ENCODE data around the gene CFAP157.

The CFAP157 gene
- 0 to 0.27 (median 0.12) reads per million in 4 experiments for total RNA-seq

DNA sequence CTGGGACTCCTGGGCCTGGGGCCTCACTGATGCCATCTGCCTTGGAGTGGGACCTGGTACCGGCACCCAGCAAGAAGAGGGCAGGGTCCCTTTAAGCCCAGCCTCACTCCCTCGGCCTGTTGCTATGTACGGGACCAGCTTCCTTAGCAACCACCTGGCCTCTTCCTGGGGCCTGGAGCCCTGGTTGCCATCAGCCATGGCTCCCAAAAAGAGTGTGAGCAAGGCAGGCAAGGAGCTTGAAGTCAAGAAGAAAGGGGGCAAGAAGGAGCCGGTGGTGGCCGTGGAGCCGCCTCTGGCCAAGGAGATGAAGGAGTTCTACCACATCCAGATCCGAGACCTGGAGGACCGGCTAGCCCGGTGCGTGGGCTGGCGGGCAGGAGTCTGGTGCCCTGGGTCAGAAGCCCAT, at the start of gene CFAP157:
CFAP157 (plus strand) TSS at position 153 of the 406 bp plus-strand sequence; CDS start at position 197, 44 bp downstream.
- DNase-seq, result no peak

DNA sequence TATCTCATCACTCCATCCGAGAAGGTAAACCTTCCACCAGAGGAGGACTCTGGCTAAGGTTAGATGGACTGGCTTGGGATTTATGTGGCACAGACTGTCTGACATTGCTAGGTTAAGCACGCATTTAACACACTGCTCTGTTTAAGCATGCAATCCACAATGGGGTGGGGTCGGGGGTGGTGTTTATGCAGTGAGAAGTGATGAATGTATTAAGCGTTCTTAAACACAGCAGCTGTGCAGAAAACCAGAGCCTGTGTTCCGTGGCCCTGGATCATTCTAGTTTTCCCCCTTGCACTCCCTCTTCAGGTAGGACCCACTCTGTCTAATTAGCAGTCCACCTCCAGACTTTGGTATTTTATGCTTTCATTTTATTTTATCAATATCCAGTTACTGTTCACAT, 48.4 kb upstream of the CFAP157 start:
- DNase-seq, result no peak

DNA sequence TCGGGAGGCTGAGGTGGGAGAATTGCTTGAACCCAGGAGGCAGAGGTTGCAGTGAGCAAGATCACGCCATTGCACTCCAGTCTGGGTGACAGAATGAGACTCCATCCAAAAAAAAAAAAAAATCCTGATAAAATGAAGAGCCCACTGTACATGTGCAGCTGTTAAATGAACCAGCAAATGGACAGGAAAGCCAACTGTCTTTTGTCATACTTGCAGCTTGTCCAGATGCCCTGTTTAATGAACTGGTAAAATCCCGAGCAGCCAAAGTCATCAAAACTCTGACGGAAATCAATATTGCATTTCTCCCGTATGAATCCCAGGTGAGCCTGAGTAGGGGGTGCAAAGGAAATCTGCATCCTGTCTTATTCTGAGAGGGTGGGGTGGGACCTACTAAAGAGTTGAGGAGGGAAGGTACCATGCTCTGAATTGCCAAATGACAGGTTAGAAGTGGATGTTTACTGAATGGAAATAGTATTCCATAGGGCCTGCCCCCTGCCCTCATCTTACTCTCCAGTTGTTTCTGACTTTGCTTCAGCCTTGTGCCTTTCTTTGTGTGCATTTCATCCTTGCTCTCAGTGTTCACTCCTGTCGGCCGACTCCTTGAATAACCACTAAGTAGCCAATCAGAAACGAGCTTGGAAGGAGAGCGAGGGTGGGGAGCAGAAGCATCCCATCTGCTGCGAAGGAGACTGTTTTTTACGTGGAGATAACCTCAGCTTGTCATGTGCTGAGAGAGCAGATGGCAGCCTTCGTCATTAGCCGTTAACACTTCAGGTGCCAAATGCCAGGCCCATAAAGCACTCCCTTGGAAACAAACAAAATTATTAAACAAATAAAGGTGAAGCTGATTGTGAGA, 45.7 kb upstream of the CFAP157 start:
- no peak for DNase-seq

DNA sequence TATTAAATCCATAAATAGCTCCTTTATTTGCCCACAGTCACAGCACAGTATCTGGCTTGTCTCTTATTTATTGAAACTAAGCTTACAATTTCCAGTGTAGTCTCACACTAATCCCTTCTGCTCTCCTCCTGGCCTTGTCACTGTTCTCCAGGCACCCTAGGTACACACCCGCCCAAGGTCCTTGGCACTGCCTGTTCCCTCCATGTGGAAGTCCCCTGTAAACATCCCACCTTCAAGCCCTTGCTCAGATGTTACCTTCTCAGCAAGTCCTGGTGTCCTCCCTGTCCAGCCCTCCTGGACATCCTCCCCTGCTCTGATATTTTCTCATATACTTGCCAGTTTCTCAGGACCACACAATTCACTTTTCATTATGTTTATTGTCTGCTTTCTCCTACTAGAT, 44.2 kb upstream of the CFAP157 start:
- DNase-seq, result no peak

DNA sequence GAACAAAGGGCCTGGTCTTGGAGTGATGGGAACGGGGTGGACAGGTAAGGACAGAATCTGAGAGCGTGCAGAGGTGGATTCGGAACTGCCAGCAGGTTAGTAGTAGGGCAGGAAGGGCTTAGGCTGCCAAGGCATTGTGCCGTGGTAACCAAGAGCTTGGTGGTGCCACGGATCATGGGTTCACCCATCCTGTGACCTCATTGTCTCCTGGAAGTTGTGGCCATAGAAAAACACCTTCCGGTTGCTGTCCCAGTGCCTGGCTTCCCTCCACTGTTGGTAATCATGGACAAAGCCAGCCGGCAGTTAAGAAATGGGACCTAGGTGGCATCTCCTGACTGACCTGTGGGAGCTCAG, 42.5 kb upstream of the CFAP157 start:
- no peak for DNase-seq

DNA sequence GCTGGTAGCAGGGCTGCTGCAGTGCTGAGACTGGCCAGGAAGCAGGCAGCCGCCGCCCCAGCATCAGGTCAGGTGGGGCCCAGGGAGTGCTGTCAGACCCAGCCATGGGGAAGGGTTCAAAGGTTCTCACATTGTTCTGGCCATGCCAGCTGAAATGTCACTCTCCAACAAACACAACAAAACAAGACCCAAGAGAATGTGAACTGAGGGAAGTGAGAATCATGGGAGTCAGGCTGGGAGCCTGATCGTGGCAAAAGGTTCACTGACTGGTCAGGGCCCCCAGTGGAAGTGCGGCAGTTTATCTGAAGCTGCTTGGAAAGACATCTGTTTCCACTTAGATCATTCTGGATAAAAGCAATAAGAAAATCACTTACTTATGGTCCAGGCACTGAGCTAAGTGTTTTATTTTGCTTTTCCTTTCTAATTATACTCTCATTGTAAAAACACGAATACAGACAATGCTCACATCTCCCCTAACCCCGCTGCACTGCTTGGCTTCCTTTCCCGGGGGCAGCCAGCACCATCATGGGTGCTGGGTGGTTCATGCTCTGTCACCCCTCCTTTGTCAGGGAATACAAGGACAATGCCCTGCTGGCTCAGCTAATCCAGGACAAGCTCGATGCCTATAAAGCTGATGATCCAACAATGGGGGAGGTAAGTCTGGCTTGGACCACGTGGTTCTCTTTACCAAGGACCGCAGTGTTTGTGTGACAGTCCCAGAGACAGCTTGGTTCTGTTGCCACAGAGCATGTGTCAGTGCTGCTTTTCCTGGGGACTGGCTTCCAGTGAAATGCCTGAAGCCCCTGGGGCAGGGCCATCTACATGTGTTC, 41.9 kb upstream of the CFAP157 start:
- no peak for DNase-seq

DNA sequence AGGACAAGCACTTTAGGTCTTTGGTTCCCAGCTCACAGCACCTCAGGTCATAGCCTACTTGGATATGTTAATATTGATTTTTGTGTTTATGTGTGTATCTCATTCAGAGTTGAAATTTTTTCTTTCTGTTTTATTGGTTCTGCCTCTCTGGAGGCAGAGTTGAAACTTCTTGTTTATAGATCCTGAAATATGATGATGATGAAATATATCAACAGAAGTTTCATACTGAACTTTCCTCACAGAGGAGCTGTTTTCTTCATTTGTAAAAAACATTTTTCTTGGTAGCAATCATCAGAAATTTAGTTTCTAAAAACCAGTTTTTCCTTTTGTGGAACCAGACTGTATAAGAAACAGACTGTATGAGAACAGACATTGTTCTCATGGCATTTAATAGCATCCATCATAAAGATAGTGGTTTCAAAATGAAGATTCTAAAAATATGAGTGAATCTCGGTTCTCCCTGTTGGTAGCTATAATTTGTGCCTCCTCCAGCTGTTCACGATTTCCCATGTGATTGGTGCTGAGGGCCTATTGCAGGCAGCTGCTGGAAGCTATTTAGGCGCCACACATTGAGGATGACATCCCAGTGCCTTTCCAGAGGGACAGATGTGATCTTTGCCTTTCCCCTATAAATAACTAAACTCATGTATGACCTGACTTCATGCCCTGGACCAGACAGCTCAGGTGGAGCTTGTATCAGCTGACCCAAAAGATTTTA, 39.5 kb upstream of the CFAP157 start:
- no peak for DNase-seq

DNA sequence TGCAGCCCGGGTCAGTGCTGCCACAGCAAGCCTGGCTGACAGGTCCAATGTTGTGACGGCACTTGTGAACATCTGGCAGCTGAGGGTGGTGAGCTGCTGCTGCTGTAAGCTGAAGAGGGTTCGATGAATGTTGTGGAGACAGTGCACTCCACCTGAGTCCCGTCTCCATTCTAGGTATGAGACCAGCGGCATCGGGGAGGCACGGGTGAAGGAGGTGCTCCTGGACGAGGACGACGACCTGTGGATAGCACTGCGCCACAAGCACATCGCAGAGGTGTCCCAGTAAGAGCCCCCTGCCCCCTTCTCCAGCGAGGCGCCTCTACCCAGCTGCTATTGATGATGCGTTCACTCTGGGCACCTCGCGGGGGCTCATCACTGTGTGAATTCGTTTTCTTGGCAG, 38.9 kb upstream of the CFAP157 start:
- no peak for DNase-seq

DNA sequence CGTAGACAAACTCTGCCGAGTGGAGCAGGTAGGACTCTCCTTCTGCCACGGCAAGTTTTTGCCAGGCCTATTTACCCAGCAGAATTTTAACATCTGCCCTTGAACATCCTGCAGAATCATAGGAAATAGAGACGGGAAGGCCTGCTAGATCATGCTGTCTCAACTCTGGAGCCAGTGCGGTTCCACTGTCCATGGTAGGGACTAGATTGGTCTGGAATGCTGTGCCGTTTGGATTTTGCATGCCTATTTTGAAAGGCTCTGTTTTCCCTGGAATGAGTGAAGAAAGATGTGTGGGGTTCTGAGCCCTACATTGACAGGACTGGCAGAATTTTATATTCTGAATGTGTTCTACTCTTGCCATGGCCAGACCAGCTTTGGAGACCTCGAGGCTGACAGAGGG, 33.6 kb upstream of the CFAP157 start:
- DNase-seq, result no peak

DNA sequence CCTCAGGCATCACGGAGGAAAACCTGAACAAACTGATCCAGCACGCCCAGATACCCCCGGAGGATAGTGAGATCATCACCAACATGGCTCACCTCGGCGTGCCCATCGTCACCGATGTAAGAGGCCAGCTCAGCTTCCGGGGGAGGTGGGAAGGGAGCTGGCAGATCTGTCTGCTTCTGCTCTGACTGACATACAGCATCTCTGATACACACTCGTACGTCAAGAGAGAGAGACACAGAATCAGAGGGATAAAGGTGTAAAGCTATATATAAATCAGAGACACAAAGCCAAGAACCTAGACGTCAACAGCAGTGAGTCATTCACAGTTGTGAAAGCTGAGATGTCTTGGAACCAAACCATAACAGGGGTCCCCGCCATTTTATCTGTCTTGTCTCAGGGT, 30.1 kb upstream of the CFAP157 start:
- DNase-seq, result no peak

DNA sequence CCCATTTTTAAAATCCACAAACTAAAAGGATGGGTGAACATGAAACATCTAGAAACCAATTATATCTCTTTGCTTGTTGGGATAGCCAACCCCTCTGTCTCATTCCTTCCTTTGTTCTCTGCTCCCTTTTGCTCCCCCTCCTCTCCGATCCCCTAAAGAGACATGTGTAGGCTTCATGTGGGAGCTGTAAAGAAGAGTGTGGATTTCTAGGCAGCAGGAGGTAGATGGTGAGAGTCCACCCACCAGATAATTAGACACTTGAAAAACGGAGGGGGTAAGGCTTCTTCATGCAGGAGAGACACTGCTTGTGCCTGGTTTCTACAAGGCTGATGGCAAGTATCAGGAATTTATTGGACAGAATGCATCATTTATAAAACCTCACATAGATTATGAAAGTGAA, 27.3 kb upstream of the CFAP157 start:
- no peak for DNase-seq

DNA sequence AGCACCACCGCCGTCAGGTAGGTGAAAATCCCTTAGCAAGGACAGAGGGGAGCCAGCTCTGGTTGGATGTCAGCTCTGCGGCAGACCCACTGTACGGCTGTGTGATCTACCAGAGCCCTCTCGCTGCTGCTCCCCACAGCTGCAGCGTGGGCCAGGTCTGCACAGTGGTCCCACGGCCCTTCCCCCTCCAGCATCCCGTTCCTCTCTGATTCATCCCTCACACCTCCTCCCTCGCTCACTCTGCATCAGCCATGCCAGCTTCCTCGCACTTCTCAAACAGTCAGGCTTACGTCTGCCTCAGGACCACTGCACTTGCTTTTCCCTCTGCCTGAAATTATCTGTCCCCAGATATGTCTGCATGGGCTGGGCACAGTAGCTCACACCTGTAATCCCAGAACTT, 26.6 kb upstream of the CFAP157 start:
- no peak for DNase-seq

DNA sequence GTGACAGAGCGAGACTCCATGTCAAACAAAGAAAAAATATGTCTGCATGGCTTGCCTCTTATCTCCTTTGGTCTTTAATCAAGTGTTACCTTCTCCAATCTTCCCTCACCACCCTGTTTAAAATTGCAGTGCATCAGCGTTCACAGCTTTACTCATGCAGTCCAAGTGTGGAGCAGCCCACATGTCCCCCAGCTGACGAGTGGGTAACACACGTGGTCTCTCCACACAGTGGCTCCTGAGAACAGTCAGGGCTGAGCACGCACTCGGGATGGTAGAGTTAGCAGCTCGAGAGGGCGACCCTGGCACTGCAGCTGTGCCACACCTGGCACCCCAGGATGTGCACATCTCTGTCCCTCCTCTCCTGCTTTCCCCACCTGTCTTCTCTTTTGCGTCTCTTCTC, 25.9 kb upstream of the CFAP157 start:
- DNase-seq, result no peak

DNA sequence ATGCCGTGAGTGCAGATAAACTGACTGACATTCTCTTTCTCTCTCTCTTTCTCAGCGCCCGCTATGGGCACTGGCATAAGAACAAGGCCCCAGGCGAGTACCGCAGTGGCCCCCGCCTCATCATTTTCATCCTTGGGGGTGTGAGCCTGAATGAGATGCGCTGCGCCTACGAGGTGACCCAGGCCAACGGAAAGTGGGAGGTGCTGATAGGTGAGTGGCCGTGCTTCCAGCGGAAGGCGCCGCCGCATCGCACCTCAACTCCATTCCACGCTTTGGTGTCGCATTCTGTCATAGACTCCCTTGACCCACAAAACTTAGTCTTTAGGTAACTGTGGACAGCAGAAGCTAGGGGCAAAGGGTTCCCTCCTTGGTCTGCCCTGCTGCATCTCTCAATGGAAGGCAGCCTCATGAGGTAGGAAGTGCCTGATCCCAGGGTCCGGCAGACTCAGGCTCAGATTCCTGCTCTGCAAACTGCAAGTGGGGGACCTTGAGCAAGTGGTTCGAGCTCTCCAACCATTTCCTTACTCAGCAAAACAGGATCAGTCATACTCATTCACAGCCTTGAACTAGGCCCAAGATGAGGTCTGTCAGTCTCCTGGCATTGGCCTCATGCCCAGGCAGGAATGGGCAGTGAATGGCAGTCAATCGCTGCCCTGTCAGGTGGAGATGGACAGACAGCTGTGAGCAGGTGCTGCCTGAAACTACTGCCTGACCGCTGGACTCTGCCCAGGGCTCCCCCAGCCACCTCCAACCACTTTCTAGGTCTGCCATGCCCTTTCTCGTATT, 24.2 kb upstream of the CFAP157 start:
- no peak for DNase-seq

DNA sequence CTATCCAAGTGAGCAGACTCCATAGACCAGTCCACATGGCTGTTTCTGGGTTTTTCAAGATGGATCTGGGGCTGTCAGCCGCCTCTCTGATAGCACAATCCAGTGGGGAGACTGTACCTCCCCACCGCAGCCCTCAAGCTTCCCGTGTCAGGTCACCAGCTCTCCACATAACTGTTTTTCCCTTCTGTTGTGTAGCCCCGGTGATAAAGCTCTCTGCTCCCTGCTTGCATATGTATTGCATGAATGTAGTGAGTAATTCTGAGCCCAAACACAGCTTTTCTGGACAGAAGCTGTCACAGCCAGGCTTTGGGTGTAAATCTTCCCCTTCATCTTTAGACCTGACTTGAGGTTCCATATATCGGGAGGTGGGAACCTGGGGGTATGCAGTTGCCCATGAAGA, 23.1 kb upstream of the CFAP157 start:
- no peak for DNase-seq

DNA sequence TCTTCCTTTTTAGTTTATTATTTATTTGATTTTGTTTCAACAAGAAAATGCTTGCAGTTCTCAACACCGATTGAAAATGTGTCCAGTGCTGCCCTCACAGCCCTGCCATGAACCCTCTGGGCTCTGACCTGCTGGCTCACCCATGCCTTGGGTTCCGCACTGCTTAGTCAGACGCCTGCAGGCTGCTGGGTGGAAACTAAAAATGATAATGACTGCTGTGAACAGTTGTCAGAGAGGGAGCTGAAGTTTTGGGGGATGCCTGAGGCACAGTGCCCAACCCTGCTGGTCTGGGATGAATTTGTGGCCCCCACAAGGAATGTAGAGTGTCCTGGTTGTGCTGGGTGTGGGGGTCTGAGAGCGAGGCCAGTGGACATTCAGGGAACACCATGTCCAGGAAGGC, 22.2 kb upstream of the CFAP157 start:
- DNase-seq, result no peak

DNA sequence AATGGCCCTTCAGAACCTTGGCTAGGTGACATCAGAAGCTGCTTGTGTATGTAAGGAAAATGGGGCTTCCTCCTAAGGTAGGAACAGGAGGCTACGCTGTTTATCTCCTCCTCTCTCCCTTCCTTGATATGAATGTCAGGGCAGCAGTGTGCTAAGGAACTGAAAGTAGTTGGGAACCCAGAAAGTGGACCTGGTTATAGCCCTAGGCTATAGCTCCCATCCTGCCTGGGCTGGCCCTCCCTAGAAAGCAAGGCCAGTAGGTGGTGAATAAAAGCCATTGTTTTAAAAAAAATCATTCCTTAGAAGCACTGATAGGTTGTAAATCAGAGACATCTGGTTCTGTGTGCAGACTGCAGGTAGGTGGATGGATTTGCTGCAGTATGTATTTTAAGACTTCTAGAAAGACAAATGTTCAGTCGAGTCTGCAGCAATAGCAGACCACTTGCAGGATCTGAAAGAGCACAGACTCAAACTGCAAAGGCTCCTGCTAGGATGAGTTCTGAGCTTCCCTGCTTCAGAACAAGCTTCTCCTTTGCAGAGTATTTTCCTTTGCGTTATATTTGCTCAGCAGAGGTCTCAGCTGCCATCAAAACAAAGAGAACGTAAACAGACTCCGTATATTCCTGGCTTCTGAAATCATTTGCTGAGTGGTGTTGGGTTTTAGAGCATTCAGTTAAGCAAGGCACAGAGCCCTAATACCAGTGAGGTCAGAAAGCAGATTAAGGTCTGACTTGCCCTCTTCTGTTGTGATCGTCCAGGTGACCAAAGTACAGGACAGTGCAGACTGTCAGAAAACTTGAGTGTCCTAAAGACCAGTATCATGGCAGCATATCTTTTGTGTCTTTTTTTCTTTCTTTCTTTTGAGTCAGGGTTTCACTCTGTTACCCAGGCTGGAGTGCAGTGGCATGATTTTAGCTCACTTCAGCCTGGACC, 20.1 kb upstream of the CFAP157 start:
- no peak for DNase-seq

DNA sequence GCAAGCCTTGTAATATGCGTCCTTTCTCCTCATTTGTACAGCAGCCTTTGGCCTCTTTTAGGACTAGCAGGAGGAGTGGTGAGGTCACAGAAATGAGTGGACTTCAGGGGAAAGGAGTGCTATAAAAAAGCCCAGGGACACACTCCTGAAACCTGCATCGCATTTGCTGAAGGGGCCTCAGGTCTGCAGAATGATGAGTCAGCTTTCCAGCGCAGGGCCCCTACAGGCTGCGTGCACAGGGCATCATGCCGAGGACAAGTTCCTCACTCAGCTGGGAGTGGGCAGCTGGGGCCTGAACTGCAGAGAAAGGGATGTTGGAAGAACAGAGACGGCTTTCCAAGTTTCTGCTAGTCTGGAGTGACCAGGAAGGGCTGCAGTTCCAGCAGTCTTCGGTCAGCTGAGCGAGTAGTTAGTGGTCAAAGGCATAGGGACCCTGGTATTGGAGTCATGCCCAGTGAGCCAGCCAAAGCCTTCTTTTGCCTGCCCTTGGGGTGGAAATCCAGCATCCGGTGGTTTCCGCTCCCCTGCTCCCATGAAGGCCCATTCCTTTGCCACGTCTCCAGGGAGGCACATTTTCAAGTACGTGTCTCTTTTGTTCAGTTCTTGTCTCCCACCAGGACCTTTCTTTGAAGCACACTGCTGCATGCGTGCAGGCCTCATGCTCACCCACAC, 17.3 kb upstream of the CFAP157 start:
- DNase-seq, result no peak

DNA sequence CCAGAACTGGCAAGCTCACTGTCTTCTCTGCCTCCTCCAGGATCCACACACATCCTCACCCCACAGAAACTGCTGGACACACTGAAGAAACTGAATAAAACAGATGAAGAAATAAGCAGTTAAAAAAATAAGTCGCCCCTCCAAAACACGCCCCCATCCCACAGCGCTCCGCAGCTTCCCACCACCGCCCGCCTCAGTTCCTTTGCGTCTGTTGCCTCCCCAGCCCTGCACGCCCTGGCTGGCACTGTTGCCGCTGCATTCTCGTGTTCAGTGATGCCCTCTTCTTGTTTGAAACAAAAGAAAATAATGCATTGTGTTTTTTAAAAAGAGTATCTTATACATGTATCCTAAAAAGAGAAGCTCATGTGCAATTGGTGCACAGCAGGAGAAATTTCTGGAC, 16.1 kb upstream of the CFAP157 start:
- DNase-seq, result no peak

DNA sequence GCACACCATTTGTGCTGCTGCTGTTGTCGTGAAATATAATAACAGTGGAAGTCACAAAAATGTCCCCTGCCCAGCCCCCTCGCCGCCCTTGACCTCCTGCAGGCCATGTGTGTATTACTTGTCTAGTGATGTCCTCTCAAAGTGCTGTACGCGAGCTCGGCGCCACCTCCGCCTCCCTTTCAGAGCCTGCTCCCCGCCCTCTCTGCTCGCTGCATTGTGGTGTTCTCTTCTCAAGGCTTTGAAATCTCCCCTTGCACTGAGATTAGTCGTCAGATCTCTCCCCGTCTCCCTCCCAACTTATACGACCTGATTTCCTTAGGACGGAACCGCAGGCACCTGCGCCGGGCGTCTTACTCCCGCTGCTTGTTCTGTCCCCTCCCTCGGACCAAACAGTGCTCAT, 14.7 kb upstream of the CFAP157 start:
- no peak for DNase-seq

DNA sequence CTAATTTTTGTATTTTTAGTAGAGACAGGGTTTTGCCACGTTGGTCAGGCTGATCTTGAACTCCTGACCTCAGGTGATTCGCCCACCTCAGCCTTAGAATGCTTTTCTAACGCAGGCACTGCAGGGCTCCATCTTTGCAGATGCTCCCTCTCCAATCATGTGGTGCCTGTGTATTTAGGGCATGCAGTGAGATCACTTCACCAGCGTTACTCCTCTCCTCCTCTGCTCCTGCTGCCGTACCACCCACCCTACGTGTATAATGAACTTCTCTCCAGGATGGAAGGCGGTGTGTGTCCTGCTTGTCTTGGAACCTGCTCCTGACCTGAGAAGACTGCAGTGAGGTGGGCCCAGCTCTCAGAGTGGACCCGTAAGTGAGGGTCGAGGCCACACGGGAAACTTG, 13.6 kb upstream of the CFAP157 start:
- no peak for DNase-seq

All from effector CD8-positive, alpha-beta T cell (primary cell).